ENCODE measurements around the gene LRP2. TPM values are rescaled to one million over a fixed set of nuclear protein-coding genes. Genes with fewer than 3 reads are reported as not detected.

LRP2 gene
- total and polyA plus RNA-seq, 2 of the 4 experiments (the other 2 are of a cell fraction), result not detected

DNA sequence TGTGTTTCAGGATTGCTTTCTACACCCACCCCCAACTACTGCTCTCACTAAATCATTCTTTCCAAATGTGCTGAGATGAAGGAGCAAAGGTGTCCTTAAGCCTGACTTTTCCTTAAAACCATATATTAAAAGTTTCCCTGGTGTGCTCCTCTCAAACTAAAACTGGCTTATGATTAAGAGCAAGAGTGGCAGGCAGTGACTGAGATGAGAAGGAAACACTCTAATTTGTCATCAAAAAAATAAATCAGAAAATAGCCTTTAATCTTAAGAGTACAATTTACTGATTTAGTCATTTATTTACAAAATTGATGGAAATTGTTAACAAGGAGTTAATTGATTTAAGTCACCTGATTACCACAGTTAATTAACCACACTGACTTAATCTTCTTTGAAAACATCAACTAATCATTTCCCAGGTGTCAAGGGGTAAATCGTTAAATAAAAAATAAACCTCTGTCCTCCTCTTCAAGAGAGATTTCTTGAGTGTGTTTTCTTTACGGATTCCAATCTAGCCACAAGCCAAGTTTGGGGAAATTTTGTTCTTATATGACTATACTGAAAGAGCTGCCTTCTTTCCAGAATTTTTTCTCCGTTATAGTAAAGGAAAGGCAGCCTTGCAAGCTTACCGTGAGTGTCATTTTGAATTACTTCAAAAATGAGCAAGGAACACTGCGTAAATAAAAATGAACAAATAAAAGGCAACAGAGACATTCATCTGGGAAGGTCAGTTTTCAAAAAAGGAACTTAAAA lies 17.4 kb downstream of the LRP2 start:
- Histone ChIP-seq H3K27ac (ENCODE audit: insufficient read depth, low read length) (no peak overlapping the region), H4K20me1 (ENCODE audit: insufficient read depth, low read length) (no peaks in the 10 kb centered on the region), H4K5ac (ENCODE audit: low read depth, low read length) (no peak overlapping the region), H2BK20ac (ENCODE audit: low read depth, low read length) (no peak overlapping the region), H3K9me1 (ENCODE audit: insufficient read depth, low read length) (no peaks in the 10 kb centered on the region), H3K36me3 (ENCODE audit: control insufficient read depth, insufficient read depth, low read length) (no peaks in the 10 kb centered on the region), H2BK5ac (ENCODE audit: low read depth, low read length, poor library complexity, severe bottlenecking) (no peak overlapping the region), H3K79me1 (ENCODE audit: low read depth in 1 of 2, low read length in 2 of 2) (no peaks in the 10 kb centered on the region), H3K14ac (replicated peaks; ENCODE audit: low read depth, low read length) (no peak overlapping the region), H4K8ac (ENCODE audit: low read depth in 2 of 2, low read length in 2 of 2) (no peak overlapping the region), H2BK120ac (ENCODE audit: low read depth, low read length) (no peak overlapping the region), H3K9ac (ENCODE audit: low read depth, low read length) (no peak overlapping the region), H3K56ac (ENCODE audit: extremely low read depth, insufficient read depth, low read length) (no peak overlapping the region), H2AK5ac (ENCODE audit: low read depth, low read length) (no peak overlapping the region), H2AK9ac (replicated peaks; ENCODE audit: low read depth, low read length, poor library complexity) (no peak overlapping the region), H3K27me3 (ENCODE audit: control insufficient read depth, insufficient read depth, low read length) (no peaks in the 10 kb centered on the region), H3K4ac (ENCODE audit: low read depth, low read length) (no peak overlapping the region), H3K23ac (ENCODE audit: low read depth, low read length) (no peak overlapping the region), H2BK15ac (ENCODE audit: low read depth, low read length) (no peak overlapping the region), H3K18ac (ENCODE audit: low read depth, low read length) (no peak overlapping the region), H3K4me3 (ENCODE audit: insufficient read depth, low read depth, low read length) (no peak overlapping the region), H3K9me3 (ENCODE audit: control insufficient read depth, insufficient read depth, low read length) (no peaks in the 10 kb centered on the region), H3K4me2 (ENCODE audit: low read depth, low read length) (no peak overlapping the region), H4K91ac (ENCODE audit: insufficient read depth, low read depth, low read length) (no peak overlapping the region), H3K4me1 (ENCODE audit: control insufficient read depth, insufficient read depth, low read length) (no peaks in the 10 kb centered on the region), H2AFZ (replicated peaks; ENCODE audit: low read length, poor library complexity) (no peak overlapping the region)
- TF ChIP-seq MXI1 (IDR thresholded peaks at IDR 0.05; ENCODE audit: borderline replicate concordance, low read depth, low read length), result no peak
- TF ChIP-seq BHLHE40 (IDR thresholded peaks at IDR 0.05; ENCODE audit: low read depth, low read length), result no peak
- TF ChIP-seq SMC3 (IDR thresholded peaks at IDR 0.05; ENCODE audit: low read depth, low read length), result no peak
- no peak for TF ChIP-seq POLR2A (IDR thresholded peaks at IDR 0.05; ENCODE audit: low read depth, low read length)
- TF ChIP-seq RFX5 (IDR thresholded peaks at IDR 0.05; ENCODE audit: low read depth, low read length), result no peak
- TF ChIP-seq NFE2L2 (IDR thresholded peaks at IDR 0.05; ENCODE audit: low read depth, low read length), result no peak
- no peak for TF ChIP-seq RCOR1 (IDR thresholded peaks at IDR 0.05; ENCODE audit: insufficient replicate concordance, low read length)
- TF ChIP-seq CHD1 (IDR thresholded peaks at IDR 0.05; ENCODE audit: low read depth, low read length), result no peak
- no peak for TF ChIP-seq MAZ (IDR thresholded peaks at IDR 0.05; ENCODE audit: borderline replicate concordance, low read depth, low read length)
- TF ChIP-seq MAFK (IDR thresholded peaks at IDR 0.05; ENCODE audit: low read depth, low read length), result no peak
- no peak for TF ChIP-seq ELK1 (IDR thresholded peaks at IDR 0.05; ENCODE audit: borderline replicate concordance, low read depth, low read length)
- TF ChIP-seq, protein P1, sequence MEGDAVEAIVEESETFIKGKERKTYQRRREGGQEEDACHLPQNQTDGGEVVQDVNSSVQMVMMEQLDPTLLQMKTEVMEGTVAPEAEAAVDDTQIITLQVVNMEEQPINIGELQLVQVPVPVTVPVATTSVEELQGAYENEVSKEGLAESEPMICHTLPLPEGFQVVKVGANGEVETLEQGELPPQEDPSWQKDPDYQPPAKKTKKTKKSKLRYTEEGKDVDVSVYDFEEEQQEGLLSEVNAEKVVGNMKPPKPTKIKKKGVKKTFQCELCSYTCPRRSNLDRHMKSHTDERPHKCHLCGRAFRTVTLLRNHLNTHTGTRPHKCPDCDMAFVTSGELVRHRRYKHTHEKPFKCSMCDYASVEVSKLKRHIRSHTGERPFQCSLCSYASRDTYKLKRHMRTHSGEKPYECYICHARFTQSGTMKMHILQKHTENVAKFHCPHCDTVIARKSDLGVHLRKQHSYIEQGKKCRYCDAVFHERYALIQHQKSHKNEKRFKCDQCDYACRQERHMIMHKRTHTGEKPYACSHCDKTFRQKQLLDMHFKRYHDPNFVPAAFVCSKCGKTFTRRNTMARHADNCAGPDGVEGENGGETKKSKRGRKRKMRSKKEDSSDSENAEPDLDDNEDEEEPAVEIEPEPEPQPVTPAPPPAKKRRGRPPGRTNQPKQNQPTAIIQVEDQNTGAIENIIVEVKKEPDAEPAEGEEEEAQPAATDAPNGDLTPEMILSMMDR (conservative IDR thresholded peaks at IDR 0.05; ENCODE audit: low read depth, low read length), result no peak
- TF ChIP-seq, protein P2, sequence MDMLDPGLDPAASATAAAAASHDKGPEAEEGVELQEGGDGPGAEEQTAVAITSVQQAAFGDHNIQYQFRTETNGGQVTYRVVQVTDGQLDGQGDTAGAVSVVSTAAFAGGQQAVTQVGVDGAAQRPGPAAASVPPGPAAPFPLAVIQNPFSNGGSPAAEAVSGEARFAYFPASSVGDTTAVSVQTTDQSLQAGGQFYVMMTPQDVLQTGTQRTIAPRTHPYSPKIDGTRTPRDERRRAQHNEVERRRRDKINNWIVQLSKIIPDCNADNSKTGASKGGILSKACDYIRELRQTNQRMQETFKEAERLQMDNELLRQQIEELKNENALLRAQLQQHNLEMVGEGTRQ (IDR thresholded peaks at IDR 0.05; ENCODE audit: low read depth, low read length), result no peak
- no peak for TF ChIP-seq CEBPB (IDR thresholded peaks at IDR 0.05; ENCODE audit: low read depth, low read length)
- no peak for TF ChIP-seq FOS (IDR thresholded peaks at IDR 0.05; ENCODE audit: low read depth, low read length)
- TF ChIP-seq RAD21 (IDR thresholded peaks at IDR 0.05; ENCODE audit: low read length), result no peak
- BruUV-seq (replicated peaks), result no TSS peak
- intact Hi-C loops (cut with micrococcal nuclease) (no loop called here), in situ Hi-C loops (cut with MboI; ENCODE audit: low sequenced_read_pairs) (no loop called here), dilution Hi-C loops (cut with HindIII; ENCODE audit: low sequenced_read_pairs, unreplicated experiment) (no loop called here)
- ChIA-PET CTCF (no interaction called here), POLR2A (ENCODE audit: unreplicated experiment) (no interaction called here)
- ATAC-seq (ENCODE audit: low read depth) (no peak), DNase-seq (no peak)
- no CpG with 5 or more reads among the region's 5 CpGs for WGBS, 2 experiments (ENCODE audit: extremely low coverage in 2 of 2, insufficient read length in 1 of 2)
